Dendritic cell treated with granulocyte-macrophage colony-stimulating factor and Interleukin-4, amounts not matched to agents 40 ng/mL and 50 ng/mL, for 4 days (primary cell): ENCODE measurements around the gene IFNE.

Experiments
- H3K27ac Mint-ChIP-seq: one replicate; pipeline ENCODE4 v1.8.0; 2022; ENCODE audit warnings: mild to moderate bottlenecking, mixed read lengths
- H3K27me3 Mint-ChIP-seq: one replicate; pipeline ENCODE4 v1.8.0; 2022; ENCODE audit warnings: mild to moderate bottlenecking, mixed read lengths
- H3K36me3 Mint-ChIP-seq: one replicate; pipeline ENCODE4 v1.8.0; 2022; ENCODE audit warnings: low read depth, mixed read lengths
- H3K4me1 Mint-ChIP-seq: one replicate; pipeline ENCODE4 v1.8.0; 2022; ENCODE audit warnings: low read depth, mixed read lengths
- H3K4me3 Mint-ChIP-seq: one replicate; pipeline ENCODE4 v1.8.0; 2022; ENCODE audit warnings: mild to moderate bottlenecking, moderate library complexity, mixed read lengths
- H3K9me3 Mint-ChIP-seq: one replicate; pipeline ENCODE4 v1.8.0; 2022; ENCODE audit warnings: mixed read lengths
- intact Hi-C: fragments of 100-400 bp; cut with micrococcal nuclease; formaldehyde crosslinking; loops from one replicate; pipeline ENCODE4 v1.15.0; 2022

Gene IFNE

GRCh38 chr9:21507483-21507790 lies 25.3 kb upstream of the IFNE start:
- H3K27ac Mint-ChIP-seq = no peak overlapping the region
- intact Hi-C loops = loop anchor here (10.0 kb wide), 1 partner anchor 777 kb away; no protein-coding TSS in a partner anchor
- no peaks in the 10 kb centered on the region for H3K9me3 Mint-ChIP-seq
- peaks cover 11% of the 10 kb centered on the region for H3K4me1 Mint-ChIP-seq
- H3K4me3 Mint-ChIP-seq = no peak overlapping the region
- H3K27me3 Mint-ChIP-seq = peaks cover 9% of the 10 kb centered on the region
- no peaks in the 10 kb centered on the region for H3K36me3 Mint-ChIP-seq

GRCh38 chr9:21506626-21507482 lies 24.7 kb upstream of the IFNE start:
- H3K27ac Mint-ChIP-seq = no peak overlapping the region
- no peaks in the 10 kb centered on the region for H3K36me3 Mint-ChIP-seq
- H3K4me3 Mint-ChIP-seq = no peak overlapping the region
- no peaks in the 10 kb centered on the region for H3K9me3 Mint-ChIP-seq
- peaks cover 11% of the 10 kb centered on the region for H3K4me1 Mint-ChIP-seq
- H3K27me3 Mint-ChIP-seq = peaks cover 9% of the 10 kb centered on the region
- intact Hi-C loops = loop anchor here (10.0 kb wide), 1 partner anchor 778 kb away; no protein-coding TSS in a partner anchor

- H3K27ac Mint-ChIP-seq = no peak overlapping the region
- no peaks in the 10 kb centered on the region for H3K9me3 Mint-ChIP-seq
- H3K27me3 Mint-ChIP-seq = peaks cover 9% of the 10 kb centered on the region
- H3K36me3 Mint-ChIP-seq = no peaks in the 10 kb centered on the region
- intact Hi-C loops = loop anchor here (10.0 kb wide), 1 partner anchor 779 kb away; no protein-coding TSS in a partner anchor
- H3K4me1 Mint-ChIP-seq = peaks cover 11% of the 10 kb centered on the region
- no peak overlapping the region for H3K4me3 Mint-ChIP-seq
Observed at GRCh38 chr9:21505425-21506179, 23.5 kb upstream of the IFNE start.

- no peak overlapping the region for H3K27ac Mint-ChIP-seq
- peaks cover 9% of the 10 kb centered on the region for H3K27me3 Mint-ChIP-seq
- intact Hi-C loops = loop anchor here (10.0 kb wide), 1 partner anchor 780 kb away; no protein-coding TSS in a partner anchor
- no peak overlapping the region for H3K4me3 Mint-ChIP-seq
- H3K4me1 Mint-ChIP-seq = peaks cover 11% of the 10 kb centered on the region
- H3K9me3 Mint-ChIP-seq = no peaks in the 10 kb centered on the region
- no peaks in the 10 kb centered on the region for H3K36me3 Mint-ChIP-seq
Observed at GRCh38 chr9:21504894-21505293, 22.8 kb upstream of the IFNE start.

- Mint-ChIP-seq H3K27me3 (peaks cover 9% of the 10 kb centered on the region), H3K4me1 (peaks cover 11% of the 10 kb centered on the region), H3K36me3 (no peaks in the 10 kb centered on the region), H3K4me3 (no peak overlapping the region), H3K27ac (no peak overlapping the region), H3K9me3 (no peaks in the 10 kb centered on the region)
- intact Hi-C loops = loop anchor here (10.0 kb wide), 1 partner anchor 781 kb away; no protein-coding TSS in a partner anchor
Observed at GRCh38 chr9:21504113-21504512, 22.0 kb upstream of the IFNE start.

- no peaks in the 10 kb centered on the region for H3K36me3 Mint-ChIP-seq
- no peak overlapping the region for H3K27ac Mint-ChIP-seq
- H3K27me3 Mint-ChIP-seq = peaks cover 7% of the 10 kb centered on the region
- no peak overlapping the region for H3K4me3 Mint-ChIP-seq
- no peaks in the 10 kb centered on the region for H3K9me3 Mint-ChIP-seq
- intact Hi-C loops = loop anchor here (10.0 kb wide), 1 partner anchor 782 kb away; no protein-coding TSS in a partner anchor
- H3K4me1 Mint-ChIP-seq = peaks cover 11% of the 10 kb centered on the region
Observed at GRCh38 chr9:21502586-21502985, 20.5 kb upstream of the IFNE start.

GRCh38 chr9:21499912-21500311 lies 17.8 kb upstream of the IFNE start:
- no peaks in the 10 kb centered on the region for H3K27me3 Mint-ChIP-seq
- H3K4me3 Mint-ChIP-seq = no peak overlapping the region
- H3K36me3 Mint-ChIP-seq = no peaks in the 10 kb centered on the region
- no peak overlapping the region for H3K27ac Mint-ChIP-seq
- intact Hi-C loops = loop anchor here (10.0 kb wide), 1 partner anchor 785 kb away; no protein-coding TSS in a partner anchor
- no peaks in the 10 kb centered on the region for H3K4me1 Mint-ChIP-seq
- H3K9me3 Mint-ChIP-seq = no peaks in the 10 kb centered on the region

GRCh38 chr9:21491756-21492155 lies 9.6 kb upstream of the IFNE start:
- Mint-ChIP-seq H3K4me3 (no peak overlapping the region), H3K27ac (no peak overlapping the region), H3K27me3 (peaks cover 21% of the 10 kb centered on the region), H3K36me3 (no peaks in the 10 kb centered on the region), H3K9me3 (no peaks in the 10 kb centered on the region), H3K4me1 (no peaks in the 10 kb centered on the region)
- intact Hi-C loops = no loop called here

- intact Hi-C loops = no loop called here
- no peaks in the 10 kb centered on the region for H3K36me3 Mint-ChIP-seq
- peak overlapping the region; percentile 55 for H3K27ac Mint-ChIP-seq
- peaks cover 12% of the 10 kb centered on the region for H3K4me1 Mint-ChIP-seq
- H3K27me3 Mint-ChIP-seq = peaks cover 2% of the 10 kb centered on the region
- peak overlapping the region; percentile 6 for H3K4me3 Mint-ChIP-seq
- peaks cover 16% of the 10 kb centered on the region for H3K9me3 Mint-ChIP-seq
Observed at GRCh38 chr9:21481470-21482056, 550 bp downstream of the IFNE start.

GRCh38 chr9:21479152-21479702 lies 2.9 kb downstream of the IFNE start:
- Mint-ChIP-seq H3K4me1 (peaks cover 12% of the 10 kb centered on the region), H3K36me3 (no peaks in the 10 kb centered on the region)

GRCh38 chr9:21477466-21477865 lies 4.6 kb downstream of the IFNE start:
- H3K27ac Mint-ChIP-seq = no peak overlapping the region
- H3K9me3 Mint-ChIP-seq = no peaks in the 10 kb centered on the region
- no peaks in the 10 kb centered on the region for H3K36me3 Mint-ChIP-seq
- H3K27me3 Mint-ChIP-seq = peaks cover 5% of the 10 kb centered on the region
- H3K4me3 Mint-ChIP-seq = no peak overlapping the region
- H3K4me1 Mint-ChIP-seq = peaks cover 9% of the 10 kb centered on the region
- intact Hi-C loops = no loop called here

More at GRCh38 chr9:21479152-21479702, 2.9 kb downstream of the IFNE start:
- Mint-ChIP-seq H3K27me3 (peaks cover 4% of the 10 kb centered on the region), H3K27ac (no peak overlapping the region), H3K4me3 (no peak overlapping the region), H3K9me3 (peaks cover 2% of the 10 kb centered on the region)
- intact Hi-C loops = no loop called here

GRCh38 chr9:21473236-21473635 lies 8.9 kb downstream of the IFNE start:
- peaks cover 11% of the 10 kb centered on the region for H3K27me3 Mint-ChIP-seq
- intact Hi-C loops = no loop called here
- no peak overlapping the region for H3K27ac Mint-ChIP-seq
- no peak overlapping the region for H3K4me3 Mint-ChIP-seq
- no peaks in the 10 kb centered on the region for H3K9me3 Mint-ChIP-seq
- H3K36me3 Mint-ChIP-seq = no peaks in the 10 kb centered on the region
- H3K4me1 Mint-ChIP-seq = no peaks in the 10 kb centered on the region

- Mint-ChIP-seq H3K4me1 (no peaks in the 10 kb centered on the region), H3K9me3 (no peaks in the 10 kb centered on the region), H3K27ac (no peak overlapping the region), H3K27me3 (peaks cover 14% of the 10 kb centered on the region), H3K4me3 (no peak overlapping the region), H3K36me3 (no peaks in the 10 kb centered on the region)
- intact Hi-C loops = no loop called here
Observed at GRCh38 chr9:21470126-21470525, 12.0 kb downstream of the IFNE start.
